22Rv1 (cell line): ENCODE results near the gene STAMBPL1.

Experiments
- ZFX ChIP-seq: fragments of 450-650 bp; IDR thresholded peaks from 2 replicates; pipeline ENCODE4 v1.6.1; 2017; ENCODE audit warnings: antibody characterized with exemption, borderline replicate concordance
- TF ChIP-seq, protein P1 (sequence below): fragments of 450-650 bp; IDR thresholded peaks from 2 replicates; pipeline ENCODE4 v1.5.1; 2017; ENCODE audit warnings: mild to moderate bottlenecking

DNA sequence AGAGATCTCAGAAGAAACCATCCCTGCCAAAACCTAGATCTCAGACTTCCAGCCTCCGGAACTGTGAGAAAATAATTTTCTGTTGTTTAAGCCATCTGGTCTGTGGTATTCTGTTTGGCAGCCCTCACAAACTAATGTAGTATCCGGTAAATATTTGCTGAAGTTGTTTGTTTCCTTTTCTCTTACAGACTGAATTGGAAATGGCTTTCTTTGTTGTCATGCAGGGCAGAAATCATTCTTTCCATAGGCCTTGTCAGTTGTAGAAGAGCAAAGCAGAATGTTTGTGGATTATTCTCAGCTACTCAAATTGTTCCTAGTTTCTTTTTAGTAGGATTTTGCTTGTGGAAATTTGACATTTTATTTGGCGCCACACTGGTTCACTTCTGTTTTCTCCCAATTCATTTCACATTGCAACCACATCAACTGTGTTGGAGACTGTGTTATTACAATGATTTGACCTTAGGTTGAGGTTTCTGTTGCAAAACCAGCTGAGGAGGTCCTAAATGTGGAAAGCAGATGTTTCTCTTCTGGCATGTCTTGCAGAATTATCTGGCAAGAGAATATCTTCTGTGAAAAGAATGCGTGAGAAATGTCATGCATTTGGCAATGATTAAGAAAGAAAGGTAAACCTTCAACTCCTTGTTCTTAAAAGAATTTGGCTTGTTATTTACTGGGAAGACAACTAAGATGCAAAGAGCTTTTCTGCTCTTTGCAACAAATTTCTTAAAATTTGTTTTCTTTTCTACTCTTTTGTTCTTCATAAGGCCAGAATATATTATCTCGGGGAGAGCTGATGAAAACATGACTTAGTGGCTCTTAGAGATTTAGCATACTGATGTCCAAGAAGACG is 46.7 kb downstream of the STAMBPL1 start:
- TF ChIP-seq, protein P1, sequence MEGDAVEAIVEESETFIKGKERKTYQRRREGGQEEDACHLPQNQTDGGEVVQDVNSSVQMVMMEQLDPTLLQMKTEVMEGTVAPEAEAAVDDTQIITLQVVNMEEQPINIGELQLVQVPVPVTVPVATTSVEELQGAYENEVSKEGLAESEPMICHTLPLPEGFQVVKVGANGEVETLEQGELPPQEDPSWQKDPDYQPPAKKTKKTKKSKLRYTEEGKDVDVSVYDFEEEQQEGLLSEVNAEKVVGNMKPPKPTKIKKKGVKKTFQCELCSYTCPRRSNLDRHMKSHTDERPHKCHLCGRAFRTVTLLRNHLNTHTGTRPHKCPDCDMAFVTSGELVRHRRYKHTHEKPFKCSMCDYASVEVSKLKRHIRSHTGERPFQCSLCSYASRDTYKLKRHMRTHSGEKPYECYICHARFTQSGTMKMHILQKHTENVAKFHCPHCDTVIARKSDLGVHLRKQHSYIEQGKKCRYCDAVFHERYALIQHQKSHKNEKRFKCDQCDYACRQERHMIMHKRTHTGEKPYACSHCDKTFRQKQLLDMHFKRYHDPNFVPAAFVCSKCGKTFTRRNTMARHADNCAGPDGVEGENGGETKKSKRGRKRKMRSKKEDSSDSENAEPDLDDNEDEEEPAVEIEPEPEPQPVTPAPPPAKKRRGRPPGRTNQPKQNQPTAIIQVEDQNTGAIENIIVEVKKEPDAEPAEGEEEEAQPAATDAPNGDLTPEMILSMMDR = no peak
- TF ChIP-seq ZFX = no peak
